PFSK-1 (cell line): ENCODE measurements around the gene RAI2.

Experiments
- FOXP2 ChIP-seq: optimal IDR thresholded peaks from 2 replicates; pipeline ENCODE3; 2011; ENCODE audit warnings: borderline replicate concordance, control low read depth, inconsistent platforms; ENCODE audit not compliant: insufficient read depth; ENCODE audit errors: extremely low read length, extremely low read depth
- POLR2AphosphoS5 ChIP-seq: IDR thresholded peaks from 2 replicates; pipeline ENCODE4 v1.6.1; 2012; ENCODE audit warnings: low read depth, mild to moderate bottlenecking, control low read depth, low read length, moderate library complexity
- SIN3A ChIP-seq: IDR thresholded peaks from 2 replicates; pipeline ENCODE4 v1.6.1; 2012; ENCODE audit warnings: mild to moderate bottlenecking, low read length, moderate library complexity, borderline replicate concordance; ENCODE audit not compliant: insufficient read depth
- TAF1 ChIP-seq: IDR thresholded peaks from 2 replicates; pipeline ENCODE4 v1.6.1; 2012; ENCODE audit warnings: low read length, control low read depth, borderline replicate concordance; ENCODE audit not compliant: insufficient read depth
- TF ChIP-seq, protein P1 (sequence below), 2 experiments: IDR thresholded peaks; 2 replicates each; pipeline versions ENCODE4 v1.6.1 to v1.8.0; 2011 to 2012; ENCODE audit warnings: low read depth in 2 of 2, low read length in 2 of 2, control low read depth in 1 of 2, inconsistent platforms in 1 of 2, mild to moderate bottlenecking in 1 of 2, moderate library complexity in 1 of 2; ENCODE audit not compliant: insufficient read depth in 1 of 2

The RAI2 gene

DNA sequence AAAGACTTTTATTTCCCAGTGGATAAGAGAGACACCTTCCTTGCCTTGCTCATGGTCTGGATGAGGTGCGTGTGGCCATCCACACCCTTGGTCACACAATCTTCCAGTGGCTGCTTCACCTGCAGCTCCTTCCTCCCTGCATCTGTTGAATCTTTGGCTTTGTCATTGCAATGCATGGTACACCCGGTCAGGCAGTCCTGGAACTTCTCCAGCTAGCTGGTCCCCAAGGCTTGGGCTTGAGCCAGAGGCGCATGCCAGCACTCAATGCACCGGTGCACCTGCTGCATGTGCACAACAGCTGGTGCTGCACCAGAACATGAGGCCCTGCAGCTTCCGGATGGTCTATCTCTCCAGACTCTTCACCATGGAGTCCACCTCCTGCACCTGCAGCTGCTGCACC is 92.1 kb downstream of the RAI2 start:
- TF ChIP-seq SIN3A (no peak), FOXP2 (no peak), POLR2AphosphoS5 (no peak), TAF1 (no peak)
- TF ChIP-seq, protein P1, sequence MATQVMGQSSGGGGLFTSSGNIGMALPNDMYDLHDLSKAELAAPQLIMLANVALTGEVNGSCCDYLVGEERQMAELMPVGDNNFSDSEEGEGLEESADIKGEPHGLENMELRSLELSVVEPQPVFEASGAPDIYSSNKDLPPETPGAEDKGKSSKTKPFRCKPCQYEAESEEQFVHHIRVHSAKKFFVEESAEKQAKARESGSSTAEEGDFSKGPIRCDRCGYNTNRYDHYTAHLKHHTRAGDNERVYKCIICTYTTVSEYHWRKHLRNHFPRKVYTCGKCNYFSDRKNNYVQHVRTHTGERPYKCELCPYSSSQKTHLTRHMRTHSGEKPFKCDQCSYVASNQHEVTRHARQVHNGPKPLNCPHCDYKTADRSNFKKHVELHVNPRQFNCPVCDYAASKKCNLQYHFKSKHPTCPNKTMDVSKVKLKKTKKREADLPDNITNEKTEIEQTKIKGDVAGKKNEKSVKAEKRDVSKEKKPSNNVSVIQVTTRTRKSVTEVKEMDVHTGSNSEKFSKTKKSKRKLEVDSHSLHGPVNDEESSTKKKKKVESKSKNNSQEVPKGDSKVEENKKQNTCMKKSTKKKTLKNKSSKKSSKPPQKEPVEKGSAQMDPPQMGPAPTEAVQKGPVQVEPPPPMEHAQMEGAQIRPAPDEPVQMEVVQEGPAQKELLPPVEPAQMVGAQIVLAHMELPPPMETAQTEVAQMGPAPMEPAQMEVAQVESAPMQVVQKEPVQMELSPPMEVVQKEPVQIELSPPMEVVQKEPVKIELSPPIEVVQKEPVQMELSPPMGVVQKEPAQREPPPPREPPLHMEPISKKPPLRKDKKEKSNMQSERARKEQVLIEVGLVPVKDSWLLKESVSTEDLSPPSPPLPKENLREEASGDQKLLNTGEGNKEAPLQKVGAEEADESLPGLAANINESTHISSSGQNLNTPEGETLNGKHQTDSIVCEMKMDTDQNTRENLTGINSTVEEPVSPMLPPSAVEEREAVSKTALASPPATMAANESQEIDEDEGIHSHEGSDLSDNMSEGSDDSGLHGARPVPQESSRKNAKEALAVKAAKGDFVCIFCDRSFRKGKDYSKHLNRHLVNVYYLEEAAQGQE (IDR thresholded peaks at IDR 0.05; ENCODE audit: insufficient read depth in 1 of 2, low read depth in 2 of 2, low read length in 2 of 2), result no peak

DNA sequence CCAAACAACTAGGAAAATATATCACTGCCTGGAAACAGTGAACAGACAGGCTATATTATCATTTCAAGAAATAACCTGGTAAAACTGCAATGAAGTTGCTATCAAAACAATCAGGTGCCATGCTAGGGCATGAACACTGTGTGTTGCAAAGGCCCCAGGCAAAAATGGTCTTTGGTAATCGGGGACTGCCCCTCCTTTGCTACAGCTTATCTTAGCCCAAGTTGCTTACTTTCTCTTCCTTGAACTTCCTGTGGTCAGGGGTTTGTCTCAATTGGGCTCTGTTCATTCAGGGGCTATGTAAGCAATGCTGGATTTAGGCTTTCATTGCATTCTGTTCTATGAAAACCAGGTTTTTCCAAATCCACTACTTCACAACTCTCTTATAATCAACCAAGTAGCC is 93.4 kb downstream of the RAI2 start:
- no peak for TF ChIP-seq SIN3A
- TF ChIP-seq, protein P1 (IDR thresholded peaks at IDR 0.05; ENCODE audit: insufficient read depth in 1 of 2, low read depth in 2 of 2, low read length in 2 of 2), result no peak
- TF ChIP-seq POLR2AphosphoS5, result no peak
- no peak for TF ChIP-seq FOXP2
- no peak for TF ChIP-seq TAF1

DNA sequence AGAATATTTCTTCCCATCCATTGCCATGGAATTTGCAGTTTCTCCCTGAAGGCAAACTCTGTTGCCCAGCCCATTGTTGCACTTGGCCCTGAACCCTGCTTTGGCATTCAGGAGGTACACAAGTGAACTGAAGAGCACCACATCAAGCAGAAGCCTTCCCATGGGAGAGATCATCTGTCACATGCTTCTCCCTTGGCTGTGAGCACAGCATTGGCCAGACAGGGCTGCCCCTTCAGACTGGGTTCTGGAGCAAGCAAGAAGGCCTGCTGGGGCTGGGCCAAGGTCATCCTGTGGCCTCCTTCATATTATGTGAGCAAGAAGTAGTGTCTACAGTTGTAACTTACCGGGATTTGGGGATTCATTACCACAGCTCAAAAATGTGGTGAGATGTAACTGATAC is 101.1 kb downstream of the RAI2 start:
- TF ChIP-seq FOXP2, result no peak
- TF ChIP-seq, protein P1 (IDR thresholded peaks at IDR 0.05; ENCODE audit: insufficient read depth in 1 of 2, low read depth in 2 of 2, low read length in 2 of 2), result no peak
- no peak for TF ChIP-seq POLR2AphosphoS5
- no peak for TF ChIP-seq TAF1
- TF ChIP-seq SIN3A, result no peak

DNA sequence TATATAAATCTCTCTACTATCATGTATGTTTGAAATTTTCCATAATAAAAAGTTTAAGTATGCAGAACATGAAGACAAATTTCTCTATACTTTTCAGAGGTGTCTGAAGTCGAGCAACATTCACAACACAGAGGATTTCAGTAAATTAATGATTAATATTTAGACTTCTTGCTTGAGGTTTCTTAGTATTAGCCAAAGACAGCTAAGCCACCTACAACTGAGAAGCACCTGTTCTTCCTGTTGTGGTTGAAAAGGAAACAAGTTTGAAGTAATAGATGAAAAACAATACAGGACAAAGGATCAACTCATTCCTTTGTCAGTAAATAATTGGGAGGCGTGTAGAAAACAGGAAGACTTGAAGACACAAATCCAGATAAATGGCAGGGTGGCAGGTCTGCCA is 102.7 kb downstream of the RAI2 start:
- TF ChIP-seq TAF1 (no peak), POLR2AphosphoS5 (no peak), SIN3A (no peak), FOXP2 (no peak)
- TF ChIP-seq, protein P1 (IDR thresholded peaks at IDR 0.05; ENCODE audit: insufficient read depth in 1 of 2, low read depth in 2 of 2, low read length in 2 of 2), result no peak

DNA sequence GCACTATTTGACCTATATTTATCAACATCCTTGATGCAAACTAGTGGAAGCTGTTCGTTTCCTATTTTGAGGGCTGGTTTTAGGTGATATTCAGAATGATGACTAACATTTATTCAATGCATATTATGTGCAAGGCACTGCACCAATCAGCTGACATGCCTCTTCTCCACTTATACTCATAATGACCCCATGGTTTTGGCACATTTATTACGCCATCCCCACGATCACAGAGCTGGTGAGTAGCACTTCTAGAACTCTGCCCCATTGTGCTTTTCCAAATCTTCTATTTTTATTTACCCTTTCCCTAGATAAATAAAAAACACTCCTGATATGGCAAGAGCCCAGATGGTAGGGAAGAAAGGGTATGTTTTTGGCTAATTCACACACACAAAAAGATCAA is 110.7 kb downstream of the RAI2 start:
- TF ChIP-seq SIN3A (no peak), POLR2AphosphoS5 (no peak), TAF1 (no peak), FOXP2 (no peak)
- TF ChIP-seq, protein P1 (IDR thresholded peaks at IDR 0.05; ENCODE audit: insufficient read depth in 1 of 2, low read depth in 2 of 2, low read length in 2 of 2), result no peak
